GM12872 (cell line): Measurements from ENCODE around the gene MYCBPAP.

Experiments used
- TF ChIP-seq, protein P1 (sequence below): IDR thresholded peaks from 3 replicates; pipeline ENCODE4 v1.5.1; 2011; ENCODE audit warnings: low read depth, mild to moderate bottlenecking, low read length, moderate library complexity; ENCODE audit not compliant: insufficient read depth

The MYCBPAP gene

GRCh38 chr17:50488880-50489279 lies 19.4 kb upstream of the MYCBPAP start:
- TF ChIP-seq, protein P1, sequence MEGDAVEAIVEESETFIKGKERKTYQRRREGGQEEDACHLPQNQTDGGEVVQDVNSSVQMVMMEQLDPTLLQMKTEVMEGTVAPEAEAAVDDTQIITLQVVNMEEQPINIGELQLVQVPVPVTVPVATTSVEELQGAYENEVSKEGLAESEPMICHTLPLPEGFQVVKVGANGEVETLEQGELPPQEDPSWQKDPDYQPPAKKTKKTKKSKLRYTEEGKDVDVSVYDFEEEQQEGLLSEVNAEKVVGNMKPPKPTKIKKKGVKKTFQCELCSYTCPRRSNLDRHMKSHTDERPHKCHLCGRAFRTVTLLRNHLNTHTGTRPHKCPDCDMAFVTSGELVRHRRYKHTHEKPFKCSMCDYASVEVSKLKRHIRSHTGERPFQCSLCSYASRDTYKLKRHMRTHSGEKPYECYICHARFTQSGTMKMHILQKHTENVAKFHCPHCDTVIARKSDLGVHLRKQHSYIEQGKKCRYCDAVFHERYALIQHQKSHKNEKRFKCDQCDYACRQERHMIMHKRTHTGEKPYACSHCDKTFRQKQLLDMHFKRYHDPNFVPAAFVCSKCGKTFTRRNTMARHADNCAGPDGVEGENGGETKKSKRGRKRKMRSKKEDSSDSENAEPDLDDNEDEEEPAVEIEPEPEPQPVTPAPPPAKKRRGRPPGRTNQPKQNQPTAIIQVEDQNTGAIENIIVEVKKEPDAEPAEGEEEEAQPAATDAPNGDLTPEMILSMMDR = no peak

DNA sequence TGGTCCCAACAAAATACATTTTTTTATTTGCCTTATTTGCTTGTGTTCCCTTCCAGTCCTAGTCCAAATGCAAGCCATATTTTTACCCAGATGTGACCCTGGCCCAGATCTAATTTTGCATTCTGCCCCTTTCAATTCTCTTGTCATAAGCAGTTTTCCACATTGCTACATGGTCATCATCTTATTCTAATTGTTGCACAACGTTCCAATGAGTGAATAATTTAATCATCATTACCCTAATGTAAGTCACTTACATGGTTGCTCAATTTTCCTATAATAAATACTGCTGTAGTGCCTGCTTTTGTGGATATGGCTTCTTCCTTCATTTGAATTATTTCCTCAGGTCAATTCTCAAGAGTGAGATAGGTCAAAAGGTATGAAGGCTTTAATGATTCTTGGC lies 16.7 kb upstream of the MYCBPAP start:
- TF ChIP-seq, protein P1 = no peak

DNA sequence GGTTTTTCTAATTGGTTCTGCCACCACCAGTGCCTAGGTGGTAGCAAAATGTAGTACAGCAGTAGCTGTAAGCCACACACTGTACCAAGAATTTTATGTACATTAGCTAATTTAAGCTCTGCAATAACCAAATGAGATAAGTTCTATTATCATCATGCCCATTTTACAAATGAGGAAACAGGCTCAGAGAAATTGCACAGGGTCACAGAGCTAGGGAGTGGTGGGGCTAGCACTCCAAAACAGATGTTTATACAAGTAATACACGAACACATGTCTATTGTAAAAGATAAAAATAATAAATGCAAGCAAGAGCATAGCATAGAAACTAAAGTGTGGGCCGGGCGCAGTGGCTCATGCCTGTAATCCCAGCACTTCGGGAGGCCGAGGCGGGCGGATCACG lies 16.0 kb upstream of the MYCBPAP start:
- TF ChIP-seq, protein P1 = no peak

DNA sequence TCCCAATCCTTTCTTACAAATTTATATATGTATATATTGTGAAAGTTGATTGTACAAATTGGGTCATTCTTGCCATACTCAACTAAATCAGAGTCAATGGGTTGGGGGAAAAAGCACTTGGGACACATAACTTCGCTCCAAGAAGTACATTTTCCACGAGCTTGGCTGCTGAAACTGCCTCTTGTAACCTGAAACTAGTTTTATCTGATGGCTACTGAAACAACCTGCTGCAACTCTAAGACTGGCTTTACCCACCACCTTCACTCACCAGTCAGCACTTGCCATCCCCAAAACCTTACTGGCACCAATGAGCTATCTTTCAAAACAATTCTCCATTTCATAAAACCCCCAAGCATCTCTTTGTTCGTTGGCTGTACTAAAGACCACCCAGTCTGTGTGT lies 14.5 kb upstream of the MYCBPAP start:
- TF ChIP-seq, protein P1 = no peak

GRCh38 chr17:50495217-50495823 lies 12.9 kb upstream of the MYCBPAP start:
- TF ChIP-seq, protein P1 = no peak

GRCh38 chr17:50495918-50496317 lies 12.3 kb upstream of the MYCBPAP start:
- TF ChIP-seq, protein P1 = no peak

DNA sequence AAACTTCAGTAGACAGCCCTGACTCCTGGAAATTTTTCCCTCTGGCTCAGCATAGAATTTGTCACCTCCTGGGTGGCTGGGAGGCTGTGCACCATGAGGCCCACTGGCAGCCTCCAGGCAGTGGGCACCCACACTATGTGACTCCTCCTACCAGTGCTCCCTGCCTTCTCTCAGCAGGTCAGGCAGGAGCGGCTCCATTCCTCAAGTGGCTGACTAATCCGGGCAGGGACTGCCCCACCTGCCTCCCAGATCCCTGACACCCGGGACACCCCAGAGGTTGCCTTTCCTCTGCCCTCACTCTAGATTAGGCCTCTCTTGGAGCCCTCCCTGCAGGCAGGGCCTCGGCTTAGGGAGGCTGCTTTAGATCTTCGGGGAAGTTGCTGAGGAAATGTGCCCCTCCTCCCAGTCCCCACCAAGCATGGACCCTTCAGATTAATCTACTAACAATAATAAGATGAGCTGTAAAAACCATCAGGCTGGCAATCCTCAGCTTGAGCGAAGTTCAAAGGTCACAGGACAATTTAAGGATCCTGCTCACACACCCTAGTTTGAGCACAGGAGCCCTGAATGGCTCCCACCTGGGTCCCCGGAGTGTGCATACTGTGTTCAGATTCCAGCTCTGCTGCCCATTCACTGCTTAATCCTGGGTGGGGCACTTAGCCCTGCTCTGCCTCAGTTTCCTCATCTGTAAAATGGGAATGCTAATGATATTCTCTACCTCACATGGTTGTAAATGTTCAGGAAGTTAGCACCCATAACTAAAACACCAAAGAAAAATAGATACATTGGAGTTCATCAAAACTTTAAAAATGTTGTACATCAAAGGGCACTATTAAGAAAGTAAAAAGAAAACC lies 10.0 kb upstream of the MYCBPAP start:
- TF ChIP-seq, protein P1 = no peak
